NCI-H2081 treated with DMSO at 0.1 percent for 48 hours (cell line): ENCODE data around the gene STXBP3.
"Not testable (repeated sequence)": the region's sequence is repeated elsewhere in the genome, so short reads cannot be mapped to it uniquely, and the experiment has no call there.

ENCODE experiments used
- DNase-seq: peaks from one replicate; lab custom pipeline; 2025; lab: John Stamatoyannopoulos, UW

Gene STXBP3

GRCh38 chr1:108746382-108747170, at the start of gene STXBP3:
Gene STXBP3 (plus strand): TSS chr1:108746674. CDS start chr1:108746738, 64 bp downstream.
- DNase-seq: peak; percentile 67

- DNase-seq: no peak
These were observed 46.8 kb upstream of the STXBP3 start for GRCh38 chr1:108699375-108700332.

GRCh38 chr1:108701176-108701849, 45.2 kb upstream of the STXBP3 start:
- no peak for DNase-seq

- not testable (repeated sequence) for DNase-seq
These were observed 44.4 kb upstream of the STXBP3 start for GRCh38 chr1:108702109-108702508.

GRCh38 chr1:108703939-108704338, 42.5 kb upstream of the STXBP3 start:
- no peak for DNase-seq

GRCh38 chr1:108704496-108704895, 42.0 kb upstream of the STXBP3 start:
- DNase-seq: no peak

- DNase-seq: no peak
These were observed 39.8 kb upstream of the STXBP3 start for GRCh38 chr1:108706643-108707042.

- DNase-seq: no peak
These were observed 37.5 kb upstream of the STXBP3 start for GRCh38 chr1:108708691-108709660.

GRCh38 chr1:108712606-108713150, 33.8 kb upstream of the STXBP3 start, which contains the start of gene FNDC7:
Gene FNDC7 (plus strand): TSS chr1:108712908. CDS start chr1:108712934, 26 bp downstream.
- DNase-seq: no peak

- DNase-seq: no peak
These were observed 30.5 kb upstream of the STXBP3 start for GRCh38 chr1:108715932-108716331.

- no peak for DNase-seq
These were observed 29.8 kb upstream of the STXBP3 start for GRCh38 chr1:108716437-108717230.

- DNase-seq: no peak
These were observed 28.6 kb upstream of the STXBP3 start for GRCh38 chr1:108717774-108718316.

- no peak for DNase-seq
These were observed 27.4 kb upstream of the STXBP3 start for GRCh38 chr1:108718927-108719655.

- no peak for DNase-seq
These were observed 26.6 kb upstream of the STXBP3 start for GRCh38 chr1:108719656-108720435.

- DNase-seq: no peak
These were observed 24.2 kb upstream of the STXBP3 start for GRCh38 chr1:108722292-108722691.

- DNase-seq: no peak
These were observed 20.6 kb upstream of the STXBP3 start for GRCh38 chr1:108725906-108726305.

GRCh38 chr1:108728327-108728923, 18.0 kb upstream of the STXBP3 start:
- no peak for DNase-seq

GRCh38 chr1:108729481-108729880, 17.0 kb upstream of the STXBP3 start:
- no peak for DNase-seq
